Coronary artery (tissue), 2 donors: ENCODE data around the gene MOGAT2.
A peak's percentile ranks its signal among the peaks of the same experiment; 100 is the strongest.

ENCODE experiments used
- DNase-seq: peaks from one replicate; pipeline ENCODE4 v3.0.0-alpha.2; 2017; ENCODE audit warnings: low spot score
- H3K27ac ChIP-seq, 2 donors: fragments of 200-600 bp; sonication (generic); one replicate each; pipeline ENCODE4 v1.5.1; 2016 to 2019
- H3K4me3 ChIP-seq: fragments of 200-600 bp; sonication (generic); 2 replicates; pipeline ENCODE4 v1.5.1; 2016; ENCODE audit warnings: mild to moderate bottlenecking, moderate library complexity
- CTCF ChIP-seq: fragments of 200-600 bp; sonication (generic); IDR thresholded peaks from one replicate; pipeline ENCODE4 v1.5.1; 2019; ENCODE audit warnings: antibody characterized with exemption

Gene MOGAT2

GRCh38 chr11:75705541-75705940 is 12.1 kb upstream of the MOGAT2 start:
- no peak for TF ChIP-seq CTCF
- Histone ChIP-seq H3K4me3 (no peak overlapping the region), H3K27ac (no peak overlapping the region)
- no peak for DNase-seq

- peak; percentile 93 for TF ChIP-seq CTCF
- Histone ChIP-seq H3K4me3 (peak overlapping the region; percentile 43), H3K27ac (no peak overlapping the region)
- peak; percentile 81 for DNase-seq
These were observed 11.3 kb upstream of the MOGAT2 start for GRCh38 chr11:75706260-75706729.

GRCh38 chr11:75714211-75714610 is 3.4 kb upstream of the MOGAT2 start:
- no peak for DNase-seq
- H3K4me3 ChIP-seq, result no peak overlapping the region
- no peak for TF ChIP-seq CTCF
- no peak overlapping the region for H3K27ac ChIP-seq

- no peak for DNase-seq
- no peak overlapping the region for H3K27ac ChIP-seq
- H3K4me3 ChIP-seq, result no peak overlapping the region
- no peak for TF ChIP-seq CTCF
These were observed 1.9 kb upstream of the MOGAT2 start for GRCh38 chr11:75715688-75716087.

- TF ChIP-seq CTCF, result no peak
- Histone ChIP-seq H3K4me3 (no peak overlapping the region), H3K27ac (no peak overlapping the region)
- DNase-seq, result peak; percentile 29
These were observed 979 bp upstream of the MOGAT2 start for GRCh38 chr11:75716659-75717058.

- peak; percentile 14 for DNase-seq
- TF ChIP-seq CTCF, result no peak
- no peak overlapping the region for H3K27ac ChIP-seq
- no peak overlapping the region for H3K4me3 ChIP-seq
These were observed 1.0 kb downstream of the MOGAT2 start for GRCh38 chr11:75718419-75719339.
